GM12865 (cell line): ENCODE data around the gene KCNK4.

Experiments
- DNase-seq: peaks from one replicate; pipeline ENCODE4 v3.0.0; 2010; ENCODE audit warnings: low read depth
- H3K4me3 ChIP-seq: 2 replicates; pipeline ENCODE4 v1.5.1; 2011; ENCODE audit warnings: mild to moderate bottlenecking, low read depth, low read length, control low read depth
- TF ChIP-seq, protein P1 (sequence below): IDR thresholded peaks from 2 replicates; pipeline ENCODE4 v1.5.1; 2011; ENCODE audit warnings: low read length, control low read depth, low read depth, inconsistent platforms; ENCODE audit not compliant: insufficient read depth; ENCODE audit errors: missing control alignments

KCNK4 gene

DNA sequence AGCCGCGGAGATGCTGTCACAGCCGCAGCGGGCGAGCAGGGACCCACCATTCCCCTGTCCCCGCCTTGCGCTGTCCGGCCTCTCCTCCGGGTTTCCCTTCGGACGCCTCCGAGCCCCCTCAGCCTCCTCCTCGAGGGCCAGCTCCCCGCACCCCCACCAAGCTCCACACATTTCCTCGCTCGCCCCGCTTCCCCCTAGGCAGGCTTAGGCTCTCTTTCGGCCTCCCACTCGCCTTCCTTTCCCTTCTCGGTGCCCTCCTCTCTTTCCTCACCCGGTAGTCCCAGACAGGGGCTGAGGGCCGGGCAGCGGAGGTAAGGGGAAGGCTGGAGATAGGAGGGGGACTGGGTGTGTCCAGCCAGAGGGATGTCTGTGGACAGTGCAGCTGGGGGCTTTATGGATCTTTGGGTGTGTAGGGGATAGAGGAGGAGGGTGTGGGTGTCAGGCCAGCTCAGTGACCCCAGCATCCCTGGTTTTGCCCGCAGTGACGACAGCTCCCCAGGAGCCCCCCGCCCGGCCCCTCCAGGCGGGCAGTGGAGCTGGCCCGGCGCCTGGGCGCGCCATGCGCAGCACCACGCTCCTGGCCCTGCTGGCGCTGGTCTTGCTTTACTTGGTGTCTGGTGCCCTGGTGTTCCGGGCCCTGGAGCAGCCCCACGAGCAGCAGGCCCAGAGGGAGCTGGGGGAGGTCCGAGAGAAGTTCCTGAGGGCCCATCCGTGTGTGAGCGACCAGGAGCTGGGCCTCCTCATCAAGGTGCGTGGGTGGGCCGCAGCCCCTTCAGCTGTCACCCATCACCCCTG, 1.6 kb downstream of the KCNK4 start:
- no peak for DNase-seq
- H3K4me3 ChIP-seq: no peak overlapping the region
- TF ChIP-seq, protein P1, sequence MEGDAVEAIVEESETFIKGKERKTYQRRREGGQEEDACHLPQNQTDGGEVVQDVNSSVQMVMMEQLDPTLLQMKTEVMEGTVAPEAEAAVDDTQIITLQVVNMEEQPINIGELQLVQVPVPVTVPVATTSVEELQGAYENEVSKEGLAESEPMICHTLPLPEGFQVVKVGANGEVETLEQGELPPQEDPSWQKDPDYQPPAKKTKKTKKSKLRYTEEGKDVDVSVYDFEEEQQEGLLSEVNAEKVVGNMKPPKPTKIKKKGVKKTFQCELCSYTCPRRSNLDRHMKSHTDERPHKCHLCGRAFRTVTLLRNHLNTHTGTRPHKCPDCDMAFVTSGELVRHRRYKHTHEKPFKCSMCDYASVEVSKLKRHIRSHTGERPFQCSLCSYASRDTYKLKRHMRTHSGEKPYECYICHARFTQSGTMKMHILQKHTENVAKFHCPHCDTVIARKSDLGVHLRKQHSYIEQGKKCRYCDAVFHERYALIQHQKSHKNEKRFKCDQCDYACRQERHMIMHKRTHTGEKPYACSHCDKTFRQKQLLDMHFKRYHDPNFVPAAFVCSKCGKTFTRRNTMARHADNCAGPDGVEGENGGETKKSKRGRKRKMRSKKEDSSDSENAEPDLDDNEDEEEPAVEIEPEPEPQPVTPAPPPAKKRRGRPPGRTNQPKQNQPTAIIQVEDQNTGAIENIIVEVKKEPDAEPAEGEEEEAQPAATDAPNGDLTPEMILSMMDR: no peak

DNA sequence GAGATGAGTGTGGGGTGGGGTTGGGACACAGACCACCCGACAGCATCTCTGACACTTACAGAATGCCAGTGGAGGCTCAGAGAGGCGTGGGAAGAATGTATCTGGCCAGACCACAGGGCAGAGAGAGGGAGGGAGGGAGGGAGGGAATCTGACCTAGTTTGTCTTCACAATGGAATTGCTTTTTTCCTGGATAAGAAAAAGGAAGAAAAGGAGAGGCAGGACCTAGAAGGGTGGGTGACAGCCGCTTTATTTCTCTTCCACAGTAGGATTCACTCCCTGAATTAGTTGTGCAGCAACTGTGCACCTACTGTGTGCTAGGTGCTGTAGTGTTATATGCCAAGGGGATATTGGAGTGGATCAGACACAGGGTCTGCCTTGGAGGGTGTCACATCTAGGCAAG, 3.7 kb downstream of the KCNK4 start:
- TF ChIP-seq, protein P1: no peak
- DNase-seq: no peak
- no peak overlapping the region for H3K4me3 ChIP-seq

DNA sequence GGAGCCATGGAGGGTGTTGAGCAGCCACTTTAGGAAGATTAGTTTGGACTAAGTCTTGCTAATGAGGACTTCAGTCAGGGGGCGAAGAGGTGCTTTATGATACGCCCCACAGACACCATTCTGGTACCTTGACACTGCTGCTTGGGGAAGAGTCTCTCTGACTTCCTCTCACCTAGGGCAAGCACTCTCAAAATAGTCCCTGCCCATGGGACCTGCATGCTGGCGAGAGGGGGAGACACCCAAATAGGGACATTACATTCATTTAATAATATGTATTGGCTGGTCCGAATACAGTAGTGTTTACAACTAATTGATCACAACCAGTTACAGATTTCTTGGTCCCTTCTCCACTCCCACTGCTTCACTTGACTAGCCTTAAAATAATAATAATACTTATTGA, 4.7 kb downstream of the KCNK4 start:
- TF ChIP-seq, protein P1: no peak
- DNase-seq: no peak
- no peak overlapping the region for H3K4me3 ChIP-seq

DNA sequence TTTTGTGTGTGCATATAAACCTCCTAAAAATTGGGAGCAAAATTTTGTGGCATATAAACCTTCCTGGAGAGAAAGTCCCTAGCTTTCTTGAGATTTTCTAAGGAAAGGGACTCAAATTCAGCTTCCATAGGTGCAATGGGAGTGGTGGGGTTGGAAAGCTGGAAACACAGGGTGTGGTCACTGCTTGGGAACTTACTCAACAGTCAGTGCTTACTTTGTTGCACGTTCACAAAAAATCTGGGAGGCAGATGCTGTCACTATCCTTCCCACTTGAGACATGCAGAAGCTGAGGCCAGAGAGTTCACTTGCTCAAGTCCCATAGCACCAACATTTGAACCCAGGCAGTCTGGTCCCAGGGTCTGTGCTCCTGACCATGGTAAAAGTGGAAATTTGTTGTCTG, 5.1 kb downstream of the KCNK4 start:
- TF ChIP-seq, protein P1: no peak
- no peak for DNase-seq
- H3K4me3 ChIP-seq: no peak overlapping the region

DNA sequence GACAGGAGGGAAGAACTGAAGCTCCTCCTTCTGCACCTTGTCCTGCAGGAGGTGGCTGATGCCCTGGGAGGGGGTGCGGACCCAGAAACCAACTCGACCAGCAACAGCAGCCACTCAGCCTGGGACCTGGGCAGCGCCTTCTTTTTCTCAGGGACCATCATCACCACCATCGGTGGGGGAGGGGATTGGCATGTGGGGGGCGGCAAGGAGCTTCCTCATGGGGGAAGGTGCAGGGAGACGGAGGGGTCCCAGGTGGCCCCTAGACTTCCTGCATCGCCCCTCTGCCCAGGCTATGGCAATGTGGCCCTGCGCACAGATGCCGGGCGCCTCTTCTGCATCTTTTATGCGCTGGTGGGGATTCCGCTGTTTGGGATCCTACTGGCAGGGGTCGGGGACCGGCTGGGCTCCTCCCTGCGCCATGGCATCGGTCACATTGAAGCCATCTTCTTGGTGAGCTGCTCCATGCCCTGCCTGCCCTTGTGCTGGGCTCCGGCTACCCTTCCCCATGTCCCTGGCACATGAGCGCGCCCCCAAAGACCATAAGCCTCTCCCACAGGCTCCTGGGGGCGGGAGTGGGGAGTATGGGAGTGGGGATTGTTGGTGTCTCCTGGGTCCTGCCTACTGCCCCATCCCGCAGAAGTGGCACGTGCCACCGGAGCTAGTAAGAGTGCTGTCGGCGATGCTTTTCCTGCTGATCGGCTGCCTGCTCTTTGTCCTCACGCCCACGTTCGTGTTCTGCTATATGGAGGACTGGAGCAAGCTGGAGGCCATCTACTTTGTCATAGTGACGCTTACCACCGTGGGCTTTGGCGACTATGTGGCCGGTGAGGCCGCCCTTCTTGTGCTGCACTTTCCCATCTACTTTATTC, 6.0 kb downstream of the KCNK4 start:
- TF ChIP-seq, protein P1: no peak
- no peak overlapping the region for H3K4me3 ChIP-seq
- no peak for DNase-seq

DNA sequence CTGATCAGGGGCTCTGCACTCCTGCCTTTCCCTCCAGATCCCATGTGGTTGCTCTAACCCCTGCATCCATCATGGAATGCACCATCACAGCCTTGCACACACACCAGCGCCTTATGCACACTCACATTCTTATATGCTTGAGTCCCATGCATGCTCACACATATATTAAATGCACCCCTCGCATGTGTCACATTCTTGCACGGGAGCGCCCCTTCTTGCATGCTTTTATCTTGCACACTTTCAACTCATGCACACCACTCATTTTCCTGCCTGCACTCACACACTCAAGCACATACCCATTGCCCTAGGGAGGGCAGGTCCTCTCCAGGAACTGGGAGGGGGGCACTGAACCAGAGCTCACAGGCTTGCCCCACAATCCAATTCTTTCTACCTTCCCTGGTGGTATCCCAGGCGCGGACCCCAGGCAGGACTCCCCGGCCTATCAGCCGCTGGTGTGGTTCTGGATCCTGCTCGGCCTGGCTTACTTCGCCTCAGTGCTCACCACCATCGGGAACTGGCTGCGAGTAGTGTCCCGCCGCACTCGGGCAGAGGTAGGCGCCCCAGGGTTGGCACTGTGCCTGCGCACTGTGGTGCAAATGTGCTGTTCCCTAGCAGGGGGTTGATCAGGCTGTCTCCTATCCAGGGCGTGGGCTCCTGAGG, 6.7 kb downstream of the KCNK4 start:
- no peak overlapping the region for H3K4me3 ChIP-seq
- TF ChIP-seq, protein P1: no peak
- DNase-seq: no peak
